Activated CD4-positive, alpha-beta T cell treated with anti-CD3 and anti-CD28 coated beads for 1 hour (primary cell): Measurements from ENCODE around the gene VAV2.

Experiments
- DNase-seq: peaks from one replicate; pipeline ENCODE4 v3.0.0-alpha.2; 2020

Gene VAV2

DNA sequence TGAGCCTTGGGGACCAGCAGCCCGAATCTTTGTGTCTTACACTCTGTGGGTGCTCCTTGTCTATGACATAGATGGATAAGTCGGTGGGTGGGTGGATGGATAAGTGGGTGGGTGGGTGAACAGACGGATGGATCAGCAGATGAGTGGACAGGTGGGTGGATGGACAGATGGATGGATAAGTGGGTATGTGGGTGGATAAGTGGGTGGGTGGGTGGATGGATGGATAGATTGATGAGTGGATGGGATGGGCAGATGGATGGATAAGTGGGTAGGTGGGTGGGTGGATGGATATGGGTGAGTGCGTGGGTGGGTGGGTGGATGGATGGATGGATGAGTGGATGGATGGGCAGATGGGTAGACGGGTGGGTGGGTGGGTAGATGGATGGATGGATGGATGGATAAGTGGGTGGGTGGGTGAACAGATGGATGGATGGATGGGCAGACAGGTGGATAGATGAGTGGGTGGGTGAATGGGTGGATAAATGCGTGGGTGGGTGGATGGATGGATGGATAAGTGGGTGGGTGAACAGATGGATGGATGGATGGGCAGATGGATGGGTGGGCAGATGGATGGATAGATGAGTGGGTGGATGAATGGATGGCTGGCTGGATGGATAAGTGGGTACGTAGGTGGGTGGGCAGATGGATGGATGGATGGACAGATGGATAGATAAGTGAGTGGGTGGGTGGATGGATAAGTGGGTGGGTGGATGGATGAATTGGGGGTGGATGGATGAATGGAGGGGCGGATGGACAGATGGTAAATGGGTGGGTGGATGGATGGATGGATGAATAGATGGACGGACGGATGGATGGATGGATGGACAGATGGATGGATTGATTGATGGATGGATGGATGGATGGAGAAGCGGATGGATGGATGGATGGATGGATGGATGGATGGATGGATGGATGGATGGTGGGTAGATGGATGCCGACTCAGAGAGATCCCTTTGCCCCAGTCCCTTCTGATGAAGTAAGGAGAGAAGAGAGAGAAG, 121.2 kb downstream of the VAV2 start:
- DNase-seq = no peak

DNA sequence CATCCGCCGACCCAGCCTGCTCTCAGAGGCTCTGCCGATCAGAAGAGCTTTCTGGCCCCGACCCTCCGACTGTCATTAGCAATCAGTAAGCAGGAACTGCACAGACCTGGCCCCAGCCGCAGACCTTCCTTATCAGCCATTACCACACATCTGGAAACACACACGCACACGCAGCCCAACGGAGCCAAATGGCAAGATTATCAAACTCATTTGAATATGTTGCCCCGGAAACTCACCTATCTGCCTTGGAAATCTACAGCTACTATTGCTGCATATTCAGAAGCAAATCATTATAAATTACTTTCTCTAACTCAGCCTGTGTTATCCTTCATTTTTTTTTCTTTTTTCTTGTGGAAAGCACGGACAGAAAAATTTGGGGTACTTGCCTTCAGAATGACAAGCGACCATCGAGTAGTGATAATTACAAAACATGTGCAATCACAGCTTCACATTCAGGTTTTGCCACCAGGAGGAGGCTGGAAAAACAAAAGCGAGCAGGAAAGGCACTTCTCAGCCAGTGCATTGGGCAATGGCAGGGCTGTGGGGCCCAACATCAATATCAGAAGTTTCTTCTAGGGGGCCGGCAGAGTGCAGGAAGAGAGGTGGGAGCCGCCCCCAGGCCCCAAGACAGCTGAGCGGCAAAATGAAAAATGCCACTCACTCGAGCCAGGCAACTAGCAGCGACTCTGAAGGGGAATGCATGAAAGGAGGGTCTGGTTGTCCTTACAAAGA, 122.3 kb downstream of the VAV2 start:
- DNase-seq = no peak

DNA sequence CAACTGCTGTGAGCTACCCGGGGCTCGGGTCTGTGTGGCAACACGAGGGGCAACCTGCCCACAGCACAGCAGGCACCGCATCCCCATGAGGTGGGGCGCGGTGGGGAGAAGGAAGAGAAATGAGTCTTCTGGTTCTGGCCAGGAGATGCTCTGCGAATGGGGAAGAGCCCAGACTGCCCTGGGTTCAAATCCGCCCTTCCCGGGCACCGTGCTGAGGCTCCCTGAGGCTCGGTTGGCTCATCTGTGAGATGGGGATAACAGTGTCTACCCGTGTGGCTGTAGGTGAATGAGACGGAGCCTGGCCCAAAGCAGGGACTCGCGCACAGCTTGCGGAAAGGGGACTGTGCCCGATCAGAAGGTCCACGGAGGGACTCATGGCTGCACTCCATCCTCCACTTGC, 123.9 kb downstream of the VAV2 start:
- no peak for DNase-seq

DNA sequence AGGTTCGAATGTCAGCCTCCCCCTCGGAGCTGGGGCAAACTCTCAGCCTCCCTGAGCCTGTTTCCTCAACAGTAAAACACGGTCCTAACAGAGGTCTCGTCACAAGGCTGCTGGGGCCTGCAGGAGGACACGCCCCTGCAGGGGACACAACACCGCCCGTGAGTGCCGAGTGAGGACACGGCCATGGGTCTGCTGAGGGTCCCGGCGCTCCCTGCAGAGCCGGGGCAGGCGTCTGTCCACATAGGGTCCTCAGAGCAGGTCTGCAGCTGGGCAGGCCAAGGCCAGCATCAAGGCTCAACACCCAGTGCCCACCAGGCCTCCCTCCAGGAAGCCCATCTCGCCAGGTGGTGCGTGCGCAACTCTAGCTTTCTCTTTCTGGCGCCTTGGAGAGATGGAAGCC, 125.2 kb downstream of the VAV2 start:
- DNase-seq = no peak

DNA sequence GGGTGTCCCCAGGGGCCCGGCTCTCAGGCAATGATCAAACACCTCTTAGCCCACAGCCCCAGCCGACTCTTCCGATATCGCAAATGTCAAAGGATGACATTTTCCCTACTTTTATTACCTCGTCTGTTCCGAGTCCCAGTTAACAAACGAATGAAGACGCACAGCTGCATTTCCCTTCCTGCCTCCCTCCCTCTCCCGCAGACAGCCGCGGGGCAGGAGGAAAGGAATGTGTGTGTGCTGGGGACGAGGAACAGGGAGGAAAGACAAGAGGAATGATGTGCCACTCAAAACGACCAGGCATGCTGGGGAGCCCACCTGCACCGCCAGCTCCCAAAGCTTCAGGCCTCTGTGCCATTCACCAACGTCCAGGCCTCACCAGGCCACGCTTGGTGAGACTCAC, 128.1 kb downstream of the VAV2 start:
- no peak for DNase-seq

DNA sequence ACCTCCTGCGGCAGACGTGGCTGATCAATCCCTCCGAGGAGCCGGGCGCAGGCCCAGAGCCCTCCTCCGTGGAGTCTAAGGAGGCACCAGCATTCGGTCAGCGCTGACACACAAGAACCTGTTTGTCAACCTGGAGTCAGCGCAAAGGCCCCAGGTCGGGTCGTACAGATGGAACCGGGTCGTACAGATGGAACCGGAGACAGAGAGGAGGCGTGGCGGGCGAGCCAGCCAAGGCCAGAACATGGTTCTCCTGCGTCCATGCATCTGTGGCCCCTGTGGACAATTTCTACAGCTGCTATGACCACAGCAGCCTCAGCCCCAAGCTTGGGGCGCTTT, 128.9 kb downstream of the VAV2 start:
- no peak for DNase-seq

DNA sequence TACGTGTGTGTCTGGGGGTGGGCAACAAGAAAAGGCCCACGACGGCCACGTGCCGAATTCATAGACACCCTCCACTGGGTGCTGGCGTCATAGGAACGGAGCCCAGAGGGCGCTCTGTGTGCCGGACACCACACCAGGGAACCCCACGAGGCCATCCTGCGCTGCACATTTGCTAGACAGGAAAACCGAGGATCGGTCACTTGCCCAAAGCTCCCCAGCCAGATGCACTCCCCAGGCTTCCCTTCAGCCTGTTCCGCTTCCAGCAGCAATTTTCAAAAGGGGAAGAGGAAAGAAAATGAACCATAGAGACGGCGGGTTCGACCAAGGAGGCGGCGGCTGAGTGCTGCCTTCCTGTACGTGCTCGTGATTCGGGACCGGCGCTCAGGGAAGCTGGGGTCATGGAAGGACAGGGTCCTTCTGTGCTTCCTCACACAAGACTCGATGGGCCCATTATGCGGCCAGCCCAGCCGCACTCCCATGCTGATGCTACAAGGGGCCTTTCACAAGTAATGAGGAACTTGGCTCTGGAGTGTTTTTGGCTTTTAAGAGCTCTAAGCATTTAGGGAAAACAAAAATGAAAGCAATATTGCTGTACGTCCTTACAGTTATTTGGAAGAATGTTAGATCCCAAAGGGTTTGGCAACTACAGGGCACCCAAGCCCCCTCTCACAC, 129.4 kb downstream of the VAV2 start:
- DNase-seq = no peak

DNA sequence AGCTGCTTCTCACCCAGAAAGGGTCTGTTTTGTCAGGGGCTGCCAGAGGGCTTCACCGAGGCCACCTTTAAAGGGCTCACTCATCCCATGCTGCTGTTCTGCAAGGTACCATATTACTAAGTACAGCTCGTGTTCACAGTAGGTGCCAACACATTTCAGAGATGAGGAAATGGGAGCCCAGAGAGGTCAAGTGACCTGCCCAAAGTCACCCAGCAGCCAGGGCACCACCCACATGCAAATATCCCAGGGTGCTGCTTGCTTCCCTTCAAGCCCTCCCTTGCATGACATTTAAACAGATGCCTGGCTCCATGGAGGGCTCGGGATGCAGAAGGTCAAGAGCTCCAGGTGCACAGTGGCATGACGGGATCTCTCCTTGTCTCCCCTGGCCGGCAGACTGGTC, 130.4 kb downstream of the VAV2 start:
- no peak for DNase-seq

DNA sequence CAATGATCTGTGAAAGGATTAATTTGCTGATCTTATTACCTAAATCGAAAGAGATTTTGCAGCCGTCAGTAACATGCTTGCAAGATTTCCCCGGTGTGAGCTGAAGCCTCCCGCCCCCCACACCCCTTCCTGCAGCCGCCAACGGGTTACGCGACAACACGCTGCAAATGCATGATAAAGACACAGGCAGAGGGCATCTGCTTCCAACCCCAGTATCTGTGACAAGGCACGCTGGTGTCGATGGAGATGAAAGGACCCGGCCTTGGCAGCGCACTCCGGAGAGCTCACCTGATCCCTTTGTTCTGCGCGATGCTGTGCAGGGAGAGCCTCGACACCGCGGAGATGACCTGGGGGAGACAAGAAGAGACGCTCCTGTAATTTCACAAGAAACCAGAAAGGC, 131.0 kb downstream of the VAV2 start:
- no peak for DNase-seq

DNA sequence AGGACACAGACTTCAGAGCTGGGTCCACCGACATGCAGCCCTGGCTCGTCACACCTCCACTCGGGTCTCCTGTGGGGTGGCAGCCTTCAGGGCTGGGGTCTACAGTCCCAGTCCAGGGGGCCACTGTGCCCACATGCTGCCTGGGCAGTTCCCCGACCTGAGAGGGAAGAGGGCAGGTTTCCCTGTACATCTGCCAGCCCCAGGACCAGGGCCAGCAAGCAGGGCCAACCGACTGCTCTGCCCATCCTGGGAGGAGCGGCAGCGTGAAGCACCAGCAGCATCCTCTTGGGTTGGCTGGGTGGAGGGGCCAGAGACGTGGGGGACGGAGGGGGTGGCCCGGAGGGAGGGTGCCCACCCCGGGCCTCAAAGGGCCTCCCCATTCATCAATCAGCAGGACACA, 133.4 kb downstream of the VAV2 start:
- no peak for DNase-seq

DNA sequence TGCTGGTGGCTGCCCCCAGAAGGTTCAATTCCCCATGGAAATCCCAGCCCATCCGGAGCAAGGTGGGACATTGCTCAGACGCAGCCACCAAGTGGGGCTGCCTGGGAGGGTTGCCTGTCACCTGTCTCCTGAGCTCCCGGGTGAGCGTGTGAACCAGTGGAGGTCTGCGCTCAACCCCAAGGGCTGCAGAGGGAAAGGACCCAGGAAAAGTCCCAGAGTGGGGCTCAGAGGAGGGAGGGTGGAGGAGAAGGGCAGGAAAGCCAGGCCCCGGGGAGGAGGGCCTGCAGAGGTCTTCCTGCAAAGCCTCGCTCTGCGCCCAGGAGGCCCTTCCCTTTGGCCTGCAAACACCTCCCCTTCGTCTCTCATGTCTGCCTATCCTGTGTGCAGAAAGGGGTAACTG, 134.5 kb downstream of the VAV2 start:
- no peak for DNase-seq

DNA sequence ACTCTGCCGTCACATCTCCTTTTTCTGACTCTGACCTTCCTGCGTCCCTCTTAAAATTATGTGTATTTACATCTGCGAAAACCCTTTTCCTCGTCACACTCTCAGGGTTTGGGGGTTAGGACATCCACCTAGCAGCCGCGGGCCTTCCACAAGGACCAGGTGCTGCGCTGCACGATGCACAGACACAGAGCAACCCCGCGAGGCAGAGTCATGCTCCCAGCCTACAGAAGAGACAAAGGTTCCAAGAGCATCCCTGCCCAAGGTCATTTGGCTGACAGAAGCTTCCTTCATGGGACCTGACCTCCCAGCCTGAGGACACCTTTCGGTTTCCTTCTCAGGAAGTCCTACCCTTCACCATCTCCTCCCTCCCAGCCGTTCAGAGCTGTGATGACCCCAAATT, 135.3 kb downstream of the VAV2 start:
- DNase-seq = no peak

DNA sequence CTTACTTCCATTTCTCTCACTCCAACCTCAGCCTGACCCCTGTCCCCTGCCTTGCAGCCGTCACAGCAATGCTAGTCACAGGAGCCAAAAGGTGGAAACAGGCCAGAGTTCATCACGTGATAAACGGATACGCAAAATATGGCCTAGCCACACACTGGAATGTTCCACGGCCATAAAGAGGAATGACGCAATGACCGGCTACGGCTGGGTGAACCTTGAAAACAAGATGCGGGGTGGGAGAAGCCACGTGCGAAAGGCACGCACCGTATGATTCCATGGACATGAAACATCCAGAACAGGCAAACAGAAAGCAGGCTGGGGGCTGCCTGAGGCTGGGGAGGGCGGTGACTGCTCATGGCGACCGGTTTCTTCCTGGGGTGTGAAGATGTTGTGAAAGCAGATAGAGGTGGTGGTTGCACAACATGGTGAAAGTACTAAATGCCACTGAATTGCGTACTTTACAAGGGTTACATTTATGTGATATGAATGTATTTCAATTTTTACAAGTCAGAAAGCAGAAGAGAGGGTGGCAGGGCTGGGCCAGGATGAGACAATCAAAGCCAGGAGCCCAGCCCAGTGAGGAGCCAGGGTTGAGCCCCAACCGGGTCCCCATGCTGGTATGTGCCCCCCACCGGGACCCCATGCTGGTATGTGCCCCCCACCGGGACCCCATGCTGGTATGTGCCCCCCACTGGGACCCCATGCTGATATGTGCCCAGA, 136.2 kb downstream of the VAV2 start:
- no peak for DNase-seq

DNA sequence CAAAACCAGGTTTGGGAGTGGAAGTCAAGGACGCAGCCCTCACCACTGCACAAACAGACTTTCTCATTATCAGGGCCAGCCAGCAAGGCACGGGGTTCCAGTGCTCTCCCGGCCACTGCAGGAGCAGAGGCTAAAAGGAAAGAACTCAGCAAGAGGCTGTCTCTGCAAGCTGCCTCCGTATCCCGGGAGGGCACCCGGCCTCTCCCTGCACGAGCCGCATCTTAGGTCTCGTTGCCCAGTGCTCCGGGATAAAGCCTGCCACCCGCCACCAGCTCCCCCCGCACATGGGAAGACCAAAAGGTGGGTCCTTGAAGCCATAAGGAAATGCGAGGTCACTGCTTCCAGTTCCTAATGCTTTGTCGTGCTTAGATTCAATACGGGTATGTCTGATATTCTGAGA, 136.8 kb downstream of the VAV2 start:
- DNase-seq = no peak

DNA sequence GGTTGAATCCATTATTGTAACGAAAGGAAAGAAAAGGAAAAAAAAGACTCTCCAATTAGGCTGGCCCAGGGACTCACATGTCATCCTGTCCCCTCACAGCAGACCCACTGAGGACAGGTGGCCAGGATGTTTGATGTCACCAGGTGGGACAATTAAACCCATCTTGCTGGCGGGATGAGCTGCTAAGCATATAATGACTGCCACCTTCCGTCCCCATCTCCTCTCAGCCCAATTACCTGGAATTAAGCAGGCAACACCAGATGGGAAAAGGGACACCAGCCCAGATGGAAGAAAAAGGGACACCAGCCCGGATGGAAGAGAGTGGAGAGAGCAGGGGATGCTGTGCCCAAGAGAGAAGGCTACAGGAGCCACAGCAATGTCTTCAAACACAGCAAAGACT, 137.4 kb downstream of the VAV2 start:
- DNase-seq = no peak

DNA sequence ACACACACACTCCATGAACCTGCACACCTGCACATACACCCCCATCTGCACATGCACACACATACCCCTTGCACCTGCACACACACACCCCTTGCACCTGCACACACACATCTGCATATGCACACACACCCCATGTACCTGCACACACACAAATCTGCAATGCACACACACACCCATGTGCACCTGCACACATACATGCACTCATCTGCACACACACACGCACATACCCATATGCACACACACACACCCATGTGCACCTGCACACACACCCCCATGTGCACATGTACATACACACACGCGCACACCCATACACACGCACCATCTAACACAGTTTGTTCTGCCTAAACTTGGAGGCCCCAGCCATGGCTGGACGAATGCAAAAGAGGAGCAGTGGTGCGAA, 138.1 kb downstream of the VAV2 start:
- DNase-seq = no peak

DNA sequence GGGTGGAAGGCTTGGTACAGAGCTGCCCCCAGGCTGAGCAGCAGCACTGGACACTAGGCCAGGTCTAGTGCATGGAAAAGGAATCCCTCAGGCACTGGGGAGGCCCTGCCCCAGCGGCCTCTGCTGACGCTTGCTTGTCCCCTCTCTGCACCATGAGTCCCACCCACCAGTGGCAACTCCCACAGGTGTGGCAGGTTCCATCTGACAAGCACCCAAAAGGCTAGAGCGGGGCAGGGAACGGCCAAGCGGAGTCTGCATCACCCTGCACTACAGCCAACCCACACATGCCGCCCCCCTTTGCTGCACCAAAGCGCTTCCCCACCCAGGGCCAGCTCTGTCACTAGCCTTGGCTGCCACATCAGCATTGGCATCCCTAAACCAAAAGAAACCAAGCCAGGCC, 138.8 kb downstream of the VAV2 start:
- DNase-seq = no peak

DNA sequence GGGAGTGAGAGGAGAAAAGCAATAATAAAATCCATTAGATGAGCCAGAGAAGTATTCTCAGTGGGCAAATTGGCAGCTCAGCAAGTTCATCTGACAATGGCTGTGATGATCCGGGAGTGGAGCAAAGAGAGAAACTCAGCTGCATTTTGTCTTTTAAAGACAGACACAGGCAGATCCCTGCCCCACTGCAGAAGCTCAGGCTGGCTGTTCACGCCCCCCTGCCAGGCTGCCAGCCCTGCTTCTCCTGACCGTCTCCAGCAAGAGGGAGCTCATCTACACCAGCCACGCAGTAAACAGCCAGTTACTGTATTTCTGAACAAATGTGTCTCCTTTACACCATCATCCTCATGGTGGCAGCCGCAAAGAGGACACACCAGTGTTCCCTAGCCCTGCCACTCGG, 139.7 kb downstream of the VAV2 start:
- DNase-seq = no peak

DNA sequence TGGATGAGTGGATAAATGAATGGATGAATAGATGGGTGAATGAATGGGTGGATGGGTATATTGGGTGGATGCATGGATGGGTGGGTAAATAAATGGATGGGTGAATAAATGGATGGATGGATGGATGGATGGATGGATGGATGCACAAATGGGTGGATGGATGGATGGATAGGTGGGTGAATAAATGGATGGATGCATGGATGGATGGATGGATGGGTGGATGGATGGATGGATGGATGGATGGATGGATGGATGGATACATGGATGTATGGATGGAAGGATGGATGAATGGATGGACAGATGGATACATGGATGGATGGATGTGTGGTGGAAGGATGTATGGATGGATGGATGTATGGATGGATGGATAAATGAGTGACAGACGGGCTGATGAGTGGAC, 140.4 kb downstream of the VAV2 start:
- DNase-seq = no peak

DNA sequence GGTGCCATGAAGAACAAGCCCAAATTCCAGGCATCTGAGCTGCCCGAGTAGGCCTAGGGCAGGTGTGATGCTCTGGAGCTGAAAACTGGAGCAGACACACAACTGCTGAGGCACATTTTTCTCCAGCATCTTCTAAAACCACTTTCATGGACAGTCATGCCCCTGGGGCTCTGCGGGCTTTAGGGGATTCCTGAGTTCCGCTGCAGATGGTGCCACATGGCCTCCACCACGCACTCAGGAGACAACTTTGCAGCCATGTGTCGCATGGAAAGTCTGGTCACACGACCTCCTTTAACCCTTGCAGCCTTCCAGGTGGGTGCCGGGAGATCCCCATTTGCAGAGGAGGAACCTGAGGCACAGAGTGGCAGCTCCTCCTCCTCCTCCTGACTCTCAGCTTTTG, 141.2 kb downstream of the VAV2 start:
- no peak for DNase-seq

DNA sequence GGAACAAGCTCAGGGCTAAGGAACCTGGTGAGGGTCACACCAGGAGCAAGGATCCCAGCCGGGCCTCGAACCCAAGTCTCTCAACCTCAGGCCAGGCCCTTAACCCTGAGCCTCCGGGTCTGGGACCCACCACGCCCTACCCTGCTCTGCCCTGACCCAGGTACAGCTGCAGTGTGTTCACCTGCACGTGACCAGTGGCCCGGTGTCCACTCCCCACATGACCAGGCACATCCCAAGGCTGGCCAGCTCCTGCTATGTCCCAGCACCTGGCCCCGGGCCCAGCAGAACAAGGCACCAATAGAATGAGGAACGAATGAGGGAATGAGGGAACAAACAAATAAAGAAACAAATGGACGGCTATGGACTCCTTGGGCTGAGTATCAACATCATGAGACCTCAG, 142.0 kb downstream of the VAV2 start:
- no peak for DNase-seq

DNA sequence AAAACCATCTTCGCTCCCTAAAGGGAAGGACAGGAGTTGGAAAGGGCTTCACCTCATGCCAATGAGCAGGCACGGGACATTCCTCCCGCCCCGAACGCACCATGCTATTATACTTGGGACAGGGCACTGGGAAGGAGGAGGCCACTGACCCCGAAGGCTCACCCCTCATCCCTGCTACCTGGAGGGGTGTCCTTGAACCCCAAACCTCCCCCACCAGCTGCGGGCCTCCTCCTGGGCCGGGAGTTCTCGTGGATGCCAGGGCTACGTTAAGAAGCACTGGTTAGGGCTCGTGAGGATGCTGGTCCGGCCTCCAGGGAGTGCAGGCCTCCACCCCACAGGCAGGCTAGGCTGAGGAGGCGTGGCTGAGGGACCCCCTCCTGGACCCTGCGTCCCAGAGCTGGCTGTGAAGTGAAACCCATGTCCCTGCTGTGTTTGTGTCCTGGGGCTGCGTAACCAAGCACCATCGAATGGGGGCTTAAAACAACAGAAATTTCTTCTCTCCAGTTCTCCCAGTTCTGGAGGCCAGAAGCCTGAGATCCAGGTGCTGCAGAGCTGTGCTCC, 142.9 kb downstream of the VAV2 start:
- no peak for DNase-seq
